ENCODE data around the gene YEATS4.

DNA sequence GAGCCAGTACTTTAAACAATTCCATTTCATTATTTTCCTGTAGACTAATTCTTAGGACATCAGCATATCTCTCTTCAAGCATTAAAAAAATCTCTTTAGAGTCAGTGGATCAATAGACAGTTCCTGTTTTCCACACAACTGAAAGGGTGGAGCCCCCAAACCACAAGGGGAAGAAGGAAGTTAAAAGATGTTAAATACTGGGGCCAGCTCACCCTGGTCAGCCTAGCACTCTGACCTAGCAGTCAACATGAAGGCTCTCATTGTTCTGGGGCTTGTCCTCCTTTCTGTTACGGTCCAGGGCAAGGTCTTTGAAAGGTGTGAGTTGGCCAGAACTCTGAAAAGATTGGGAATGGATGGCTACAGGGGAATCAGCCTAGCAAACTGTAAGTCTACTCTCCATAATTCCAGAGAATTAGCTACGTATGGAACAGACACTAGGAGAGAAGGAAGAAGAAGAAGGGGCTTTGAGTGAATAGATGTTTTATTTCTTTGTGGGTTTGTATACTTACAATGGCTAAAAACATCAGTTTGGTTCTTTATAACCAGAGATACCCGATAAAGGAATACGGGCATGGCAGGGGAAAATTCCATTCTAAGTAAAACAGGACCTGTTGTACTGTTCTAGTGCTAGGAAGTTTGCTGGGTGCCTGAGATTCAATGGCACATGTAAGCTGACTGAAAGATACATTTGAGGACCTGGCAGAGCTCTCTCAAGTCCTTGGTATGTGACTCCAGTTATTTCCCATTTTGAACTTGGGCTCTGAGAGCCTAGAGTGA, 11.2 kb upstream of the YEATS4 start, which contains the start of gene LYZ:
- TF ChIP-seq, protein P1, sequence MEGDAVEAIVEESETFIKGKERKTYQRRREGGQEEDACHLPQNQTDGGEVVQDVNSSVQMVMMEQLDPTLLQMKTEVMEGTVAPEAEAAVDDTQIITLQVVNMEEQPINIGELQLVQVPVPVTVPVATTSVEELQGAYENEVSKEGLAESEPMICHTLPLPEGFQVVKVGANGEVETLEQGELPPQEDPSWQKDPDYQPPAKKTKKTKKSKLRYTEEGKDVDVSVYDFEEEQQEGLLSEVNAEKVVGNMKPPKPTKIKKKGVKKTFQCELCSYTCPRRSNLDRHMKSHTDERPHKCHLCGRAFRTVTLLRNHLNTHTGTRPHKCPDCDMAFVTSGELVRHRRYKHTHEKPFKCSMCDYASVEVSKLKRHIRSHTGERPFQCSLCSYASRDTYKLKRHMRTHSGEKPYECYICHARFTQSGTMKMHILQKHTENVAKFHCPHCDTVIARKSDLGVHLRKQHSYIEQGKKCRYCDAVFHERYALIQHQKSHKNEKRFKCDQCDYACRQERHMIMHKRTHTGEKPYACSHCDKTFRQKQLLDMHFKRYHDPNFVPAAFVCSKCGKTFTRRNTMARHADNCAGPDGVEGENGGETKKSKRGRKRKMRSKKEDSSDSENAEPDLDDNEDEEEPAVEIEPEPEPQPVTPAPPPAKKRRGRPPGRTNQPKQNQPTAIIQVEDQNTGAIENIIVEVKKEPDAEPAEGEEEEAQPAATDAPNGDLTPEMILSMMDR (IDR thresholded peaks at IDR 0.05), result no peak
- TF ChIP-seq POLR2A (IDR thresholded peaks at IDR 0.05), result no peak
- no peak for TF ChIP-seq EP300 (IDR thresholded peaks at IDR 0.05)
